ENCODE results near the gene NOS2. TPM values are rescaled to one million over a fixed set of nuclear protein-coding genes. Genes with fewer than 3 reads are reported as not detected.

Gene NOS2
- total RNA-seq, 1 experiment from 2014 or later = 0.35 TPM

DNA sequence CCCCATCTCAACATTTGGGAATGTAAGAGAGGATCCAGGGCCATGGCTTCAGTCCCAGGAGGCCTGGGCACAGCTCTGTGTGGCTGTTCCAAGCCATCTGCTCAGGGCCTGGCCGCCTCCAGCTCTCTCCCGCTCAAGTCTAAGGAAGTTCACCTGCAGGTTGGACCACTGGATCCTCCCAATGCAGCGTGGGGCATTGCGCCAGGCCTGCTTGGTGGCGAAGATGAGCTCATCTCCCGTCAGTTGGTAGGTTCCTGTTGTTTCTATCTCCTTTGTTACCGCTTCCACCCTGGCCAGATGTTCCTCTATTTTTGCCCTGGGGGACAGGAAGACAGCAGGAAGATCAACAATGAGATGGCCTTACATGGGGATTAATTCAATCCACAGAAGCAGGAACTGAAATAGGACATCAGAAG, 17.5 kb downstream of the NOS2 start:
- H3K79me1 ChIP-seq (ENCODE audit: insufficient read depth, low read depth, low read length, poor library complexity, severe bottlenecking) = no peaks in the 10 kb centered on the region
- H3K27me3 Mint-ChIP-seq (ENCODE audit: low read depth) = no peaks in the 10 kb centered on the region
- no peaks in the 10 kb centered on the region for H3K36me3 Mint-ChIP-seq (ENCODE audit: insufficient read depth in 1 of 3, low read depth in 3 of 3)
- no peaks in the 10 kb centered on the region for H4K20me1 ChIP-seq (ENCODE audit: control insufficient read depth, insufficient read depth, insufficient read length)
- peaks cover 8 to 11% of the 10 kb centered on the region in 2 experiments for H3K4me1 Mint-ChIP-seq
- no peak overlapping the region for H3K27ac Mint-ChIP-seq
- H3K9me3 ChIP-seq (ENCODE audit: control insufficient read depth, low read depth, low read length) = no peaks in the 10 kb centered on the region
- TF ChIP-seq, protein P1, sequence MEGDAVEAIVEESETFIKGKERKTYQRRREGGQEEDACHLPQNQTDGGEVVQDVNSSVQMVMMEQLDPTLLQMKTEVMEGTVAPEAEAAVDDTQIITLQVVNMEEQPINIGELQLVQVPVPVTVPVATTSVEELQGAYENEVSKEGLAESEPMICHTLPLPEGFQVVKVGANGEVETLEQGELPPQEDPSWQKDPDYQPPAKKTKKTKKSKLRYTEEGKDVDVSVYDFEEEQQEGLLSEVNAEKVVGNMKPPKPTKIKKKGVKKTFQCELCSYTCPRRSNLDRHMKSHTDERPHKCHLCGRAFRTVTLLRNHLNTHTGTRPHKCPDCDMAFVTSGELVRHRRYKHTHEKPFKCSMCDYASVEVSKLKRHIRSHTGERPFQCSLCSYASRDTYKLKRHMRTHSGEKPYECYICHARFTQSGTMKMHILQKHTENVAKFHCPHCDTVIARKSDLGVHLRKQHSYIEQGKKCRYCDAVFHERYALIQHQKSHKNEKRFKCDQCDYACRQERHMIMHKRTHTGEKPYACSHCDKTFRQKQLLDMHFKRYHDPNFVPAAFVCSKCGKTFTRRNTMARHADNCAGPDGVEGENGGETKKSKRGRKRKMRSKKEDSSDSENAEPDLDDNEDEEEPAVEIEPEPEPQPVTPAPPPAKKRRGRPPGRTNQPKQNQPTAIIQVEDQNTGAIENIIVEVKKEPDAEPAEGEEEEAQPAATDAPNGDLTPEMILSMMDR (conservative IDR thresholded peaks at IDR 0.05) = no peak
- H3K79me2 ChIP-seq (ENCODE audit: insufficient read depth, low read length) = no peaks in the 10 kb centered on the region
- no peak overlapping the region for H4K8ac ChIP-seq (replicated peaks; ENCODE audit: insufficient read length, low read depth, low read length)
- H3K18ac ChIP-seq (ENCODE audit: insufficient read length, low read depth, low read length) = no peak overlapping the region
- no peak for DNase-seq
- H2BK15ac ChIP-seq (ENCODE audit: low read depth, low read length) = no peak overlapping the region
- no peak overlapping the region for H3K23ac ChIP-seq (ENCODE audit: insufficient read length, low read depth, low read length)
- H3K14ac ChIP-seq (ENCODE audit: insufficient read depth, low read length) = no peak overlapping the region
- H3K4me1 ChIP-seq (ENCODE audit: insufficient read depth, low read length) = no peaks in the 10 kb centered on the region
- H2AK5ac ChIP-seq (ENCODE audit: insufficient read length, low read length) = no peak overlapping the region
- no peaks in the 10 kb centered on the region for H3K27me3 ChIP-seq (ENCODE audit: insufficient read depth, low read length)
- no peak overlapping the region for H4K5ac ChIP-seq (ENCODE audit: insufficient read length, low read depth, low read length)
- H3K27ac ChIP-seq (ENCODE audit: insufficient read length, low read depth, low read length) = no peak overlapping the region
- H2BK20ac ChIP-seq (ENCODE audit: low read depth, low read length, poor library complexity, severe bottlenecking) = no peak overlapping the region
- H2BK120ac ChIP-seq (ENCODE audit: low read depth, low read length, poor library complexity, severe bottlenecking) = no peak overlapping the region
- H3K4me3 Mint-ChIP-seq = no peak overlapping the region
- no peaks in the 10 kb centered on the region for H3K23me2 ChIP-seq (ENCODE audit: insufficient read length, low read depth, low read length, poor library complexity, severe bottlenecking)
- H3K56ac ChIP-seq (ENCODE audit: insufficient read length, low read depth, low read length) = no peak overlapping the region
- no CpG with 5 or more reads among the region's 7 CpGs for WGBS (ENCODE audit: extremely low coverage, insufficient read length, low lambda C conversion rate)
- H4K91ac ChIP-seq (ENCODE audit: insufficient read length, low read depth, low read length) = no peak overlapping the region
- no peaks in the 10 kb centered on the region for H3K9me3 Mint-ChIP-seq
- no peak overlapping the region for H3K9ac ChIP-seq (ENCODE audit: extremely low read depth, insufficient read length, low read length)
- H2BK5ac ChIP-seq (ENCODE audit: insufficient read length, low read length) = no peak overlapping the region
- no peak overlapping the region for H3T11ph ChIP-seq (ENCODE audit: low read length)
- H3K4me2 ChIP-seq (ENCODE audit: insufficient read depth, insufficient read length, low read length) = no peak overlapping the region
- no peak overlapping the region for H2AFZ ChIP-seq (ENCODE audit: low read length)
- H2BK12ac ChIP-seq (ENCODE audit: insufficient read length, low read depth, low read length) = no peak overlapping the region
- H3K4ac ChIP-seq (ENCODE audit: low read depth, low read length) = no peak overlapping the region

Data from H9 (cell line).